Caco-2 (cell line): ENCODE data around the gene TTYH3. TPM values are rescaled to one million over a fixed set of nuclear protein-coding genes. Genes with fewer than 3 reads are reported as not detected.
A peak's percentile ranks its signal among the peaks of the same experiment; 100 is the strongest.

Experiments used
- BruUV-seq: library from RNA; stranded (reverse); fragments of 400-500 nt; replicated peaks from 2 replicates; lab custom pipeline; 2021; lab: Mats Ljungman, UMichigan
- CTCF ChIA-PET: fragments of 300-600 bp; sonication (Branson Sonifier 250); formaldehyde crosslinking; loops from one replicate; lab custom pipeline; 2022; ENCODE audit warnings: antibody characterized with exemption; lab: Charles Lee
- POLR2A ChIA-PET: fragments of 300-600 bp; sonication (Branson Sonifier 250); formaldehyde crosslinking; loops from one replicate; lab custom pipeline; 2022; ENCODE audit warnings: antibody characterized with exemption; lab: Charles Lee
- DNase-seq, 2 experiments: peaks; one replicate each; pipeline versions ENCODE4 v3.0.0 to v3.0.0-alpha.2; 2020 to 2022
- H3K27me3 ChIP-seq: replicated peaks from 2 replicates; pipeline ENCODE4 v1.6.0; 2011; ENCODE audit warnings: low read length; ENCODE audit not compliant: control insufficient read depth, insufficient read depth
- H3K36me3 ChIP-seq: 2 replicates; pipeline ENCODE4 v1.5.1; 2011; ENCODE audit warnings: low read length; ENCODE audit not compliant: control insufficient read depth, insufficient read depth
- H3K4me1 ChIP-seq: fragments of 250-450 bp; sonication (Bioruptor Pico); 2 replicates; pipeline ENCODE4 v1.5.1; 2020; ENCODE audit warnings: mild to moderate bottlenecking
- H3K4me3 ChIP-seq: 2 replicates; pipeline ENCODE4 v1.5.1; 2011; ENCODE audit warnings: low read depth, mild to moderate bottlenecking, control low read depth, low read length
- H3K9me3 ChIP-seq: fragments of 250-450 bp; sonication (Bioruptor Pico); 2 replicates; pipeline ENCODE4 v1.5.1; 2020; ENCODE audit warnings: mild to moderate bottlenecking, moderate library complexity
- H3K27ac Mint-ChIP-seq: one replicate; pipeline ENCODE4 v1.8.0; 2022; ENCODE audit warnings: mixed read lengths; ENCODE audit not compliant: unreplicated experiment
- H3K27me3 Mint-ChIP-seq: one replicate; pipeline ENCODE4 v1.8.0; 2022; ENCODE audit warnings: mixed read lengths; ENCODE audit not compliant: insufficient read depth, unreplicated experiment
- H3K36me3 Mint-ChIP-seq: one replicate; pipeline ENCODE4 v1.8.0; 2022; ENCODE audit warnings: mild to moderate bottlenecking, mixed read lengths; ENCODE audit not compliant: insufficient read depth, unreplicated experiment
- H3K4me1 Mint-ChIP-seq: one replicate; pipeline ENCODE4 v1.8.0; 2022; ENCODE audit warnings: low read depth, mixed read lengths; ENCODE audit not compliant: unreplicated experiment
- H3K4me3 Mint-ChIP-seq: one replicate; pipeline ENCODE4 v1.8.0; 2022; ENCODE audit warnings: mild to moderate bottlenecking, moderate library complexity, mixed read lengths; ENCODE audit not compliant: unreplicated experiment
- H3K9me3 Mint-ChIP-seq: one replicate; pipeline ENCODE4 v1.8.0; 2022; ENCODE audit warnings: mixed read lengths; ENCODE audit not compliant: unreplicated experiment
- CTCF ChIP-seq, 2 experiments: fragments of 200-600 bp in 1 of 2; IDR thresholded peaks; 1 replicate in 1 of 2; 2 replicates in 1 of 2; pipeline versions ENCODE4 v1.5.1 to v1.8.0; 2011 to 2022; ENCODE audit warnings: antibody characterized with exemption in 1 of 2, control low read depth in 1 of 2, inconsistent platforms in 1 of 2, low read depth in 1 of 2, low read length in 1 of 2, mild to moderate bottlenecking in 1 of 2, moderate library complexity in 1 of 2; ENCODE audit not compliant: insufficient read depth in 1 of 2, severe bottlenecking in 1 of 2, unreplicated experiment in 1 of 2
- intact Hi-C: fragments of 100-400 bp; cut with micrococcal nuclease; formaldehyde crosslinking; loops from one replicate; pipeline ENCODE4 v1.10.0; 2022; ENCODE audit not compliant: unreplicated experiment
- total RNA-seq: library from RNA; stranded (reverse); gene quantifications from 2 replicates; pipeline ENCODE4 v1.2.3, GENCODE V29; 2022

Gene TTYH3
- total RNA-seq, 1 experiment from 2014 or later = 57.3 TPM

GRCh38 chr7:2632733-2633537, 1.1 kb downstream of the TTYH3 start:
- Mint-ChIP-seq H3K27me3 (no peaks in the 10 kb centered on the region), H3K36me3 (peaks cover 6% of the 10 kb centered on the region), H3K4me1 (peaks cover 6% of the 10 kb centered on the region), H3K27ac (peak overlapping the region; percentile 64), H3K4me3 (peak overlapping the region; percentile 93), H3K9me3 (no peaks in the 10 kb centered on the region)
- Histone ChIP-seq H3K36me3 (peaks cover 2% of the 10 kb centered on the region; the same call in 1 of the 2 replicates), H3K4me1 (peaks cover 28% of the 10 kb centered on the region), H3K27me3 (no peaks in the 10 kb centered on the region), H3K4me3 (peak overlapping the region; percentile 99), H3K9me3 (no peaks in the 10 kb centered on the region)
- ChIA-PET POLR2A (no interaction called here), CTCF (no interaction called here)
- intact Hi-C loops = loop anchor here (5.0 to 10.0 kb wide), 2 partner anchors 76 to 672 kb away; partner anchors contain the start of genes BRAT1, IQCE and SDK1
- TF ChIP-seq CTCF (IDR thresholded peaks at IDR 0.05; ENCODE audit: insufficient read depth in 1 of 2, low read depth in 1 of 2, low read length in 1 of 2, severe bottlenecking in 1 of 2, unreplicated experiment in 1 of 2) = no peak
- BruUV-seq = no TSS peak
- no peak for DNase-seq

GRCh38 chr7:2633538-2634266, 1.9 kb downstream of the TTYH3 start:
- POLR2A ChIA-PET = no interaction called here
- DNase-seq = no peak

More at GRCh38 chr7:2633538-2634266, 1.9 kb downstream of the TTYH3 start:
- peaks cover 6% of the 10 kb centered on the region for H3K4me1 Mint-ChIP-seq
- no peaks in the 10 kb centered on the region for H3K9me3 Mint-ChIP-seq
- Histone ChIP-seq H3K27me3 (no peaks in the 10 kb centered on the region), H3K36me3 (peaks cover 2% of the 10 kb centered on the region; the same call in 1 of the 2 replicates), H3K4me1 (peaks cover 28% of the 10 kb centered on the region), H3K4me3 (no peak overlapping the region), H3K9me3 (no peaks in the 10 kb centered on the region)
- CTCF ChIA-PET = no interaction called here
- TF ChIP-seq CTCF (IDR thresholded peaks at IDR 0.05; ENCODE audit: insufficient read depth in 1 of 2, low read depth in 1 of 2, low read length in 1 of 2, severe bottlenecking in 1 of 2, unreplicated experiment in 1 of 2) = no peak
- peak overlapping the region; percentile 93 for H3K4me3 Mint-ChIP-seq
- no peak overlapping the region for H3K27ac Mint-ChIP-seq
- peaks cover 6% of the 10 kb centered on the region for H3K36me3 Mint-ChIP-seq
- no peaks in the 10 kb centered on the region for H3K27me3 Mint-ChIP-seq
- intact Hi-C loops = loop anchor here (5.0 to 10.0 kb wide), 2 partner anchors 76 to 671 kb away; partner anchors contain the start of genes BRAT1, IQCE and SDK1
- no TSS peak for BruUV-seq
